DND-41 (cell line): ENCODE results near the gene KCNAB1.

Experiments
- ATAC-seq: fragments of 200-7000 bp; cut with Tn5 transposase; 3 replicates; pipeline ENCODE4 v1.9.1; 2021; ENCODE audit warnings: low read depth; ENCODE audit not compliant: insufficient read depth
- DNase-seq: peaks from one replicate; pipeline ENCODE4 v3.0.0-alpha.2; 2020
- H2AFZ ChIP-seq: 2 replicates; pipeline ENCODE4 v1.6.0; 2012; ENCODE audit warnings: low read depth, low read length
- H3K27ac ChIP-seq: 2 replicates; pipeline ENCODE4 v1.5.1; 2012; ENCODE audit warnings: low read length, inconsistent platforms
- H3K27me3 ChIP-seq: fragments of 200-600 bp; sonication (generic); 2 replicates; pipeline ENCODE4 v1.6.0; 2012; ENCODE audit warnings: low read length, mild to moderate bottlenecking, inconsistent platforms; ENCODE audit not compliant: insufficient read depth, poor library complexity
- H3K36me3 ChIP-seq: 2 replicates; pipeline ENCODE4 v1.5.1; 2012; ENCODE audit warnings: low read length, inconsistent platforms; ENCODE audit not compliant: insufficient read depth
- H3K4me1 ChIP-seq: 2 replicates; pipeline ENCODE4 v1.5.1; 2012; ENCODE audit warnings: mild to moderate bottlenecking, low read length; ENCODE audit not compliant: insufficient read depth
- H3K4me2 ChIP-seq: 2 replicates; pipeline ENCODE4 v1.6.0; 2012; ENCODE audit warnings: mild to moderate bottlenecking, moderate library complexity, low read length, inconsistent platforms; ENCODE audit not compliant: insufficient read depth
- H3K4me3 ChIP-seq, 2 experiments: fragments of 200-600 bp in 1 of 2; shearing (Covaris generic) in 1 of 2; 2 replicates each; pipeline ENCODE4 v1.5.1; 2012 to 2016; ENCODE audit warnings: inconsistent platforms in 2 of 2, low read length in 2 of 2, mild to moderate bottlenecking in 2 of 2, low read depth in 1 of 2, moderate library complexity in 1 of 2
- H3K79me2 ChIP-seq: 2 replicates; pipeline ENCODE4 v1.6.0; 2012; ENCODE audit warnings: low read length, inconsistent platforms; ENCODE audit not compliant: insufficient read depth
- H3K9ac ChIP-seq: 2 replicates; pipeline ENCODE4 v1.6.0; 2012; ENCODE audit warnings: low read depth, mild to moderate bottlenecking, inconsistent platforms, low read length, moderate library complexity
- H3K9me3 ChIP-seq: 2 replicates; pipeline ENCODE4 v1.5.1; 2012; ENCODE audit warnings: low read length, moderate library complexity, mild to moderate bottlenecking, inconsistent platforms; ENCODE audit not compliant: insufficient read depth, severe bottlenecking
- H4K20me1 ChIP-seq: 2 replicates; pipeline ENCODE4 v1.6.0; 2012; ENCODE audit warnings: low read length; ENCODE audit not compliant: insufficient read depth
- EZH2 ChIP-seq: IDR thresholded peaks from 3 replicates; pipeline ENCODE4 v1.6.1; 2012; ENCODE audit warnings: borderline replicate concordance, low read depth, mild to moderate bottlenecking, moderate library complexity, low read length, inconsistent platforms; ENCODE audit not compliant: severe bottlenecking
- TF ChIP-seq, protein P1 (sequence below): IDR thresholded peaks from 2 replicates; pipeline ENCODE4 v1.5.1; 2012; ENCODE audit warnings: borderline replicate concordance, low read length, moderate library complexity, mild to moderate bottlenecking; ENCODE audit not compliant: poor library complexity, severe bottlenecking; ENCODE audit errors: extremely low read depth

KCNAB1 gene

DNA sequence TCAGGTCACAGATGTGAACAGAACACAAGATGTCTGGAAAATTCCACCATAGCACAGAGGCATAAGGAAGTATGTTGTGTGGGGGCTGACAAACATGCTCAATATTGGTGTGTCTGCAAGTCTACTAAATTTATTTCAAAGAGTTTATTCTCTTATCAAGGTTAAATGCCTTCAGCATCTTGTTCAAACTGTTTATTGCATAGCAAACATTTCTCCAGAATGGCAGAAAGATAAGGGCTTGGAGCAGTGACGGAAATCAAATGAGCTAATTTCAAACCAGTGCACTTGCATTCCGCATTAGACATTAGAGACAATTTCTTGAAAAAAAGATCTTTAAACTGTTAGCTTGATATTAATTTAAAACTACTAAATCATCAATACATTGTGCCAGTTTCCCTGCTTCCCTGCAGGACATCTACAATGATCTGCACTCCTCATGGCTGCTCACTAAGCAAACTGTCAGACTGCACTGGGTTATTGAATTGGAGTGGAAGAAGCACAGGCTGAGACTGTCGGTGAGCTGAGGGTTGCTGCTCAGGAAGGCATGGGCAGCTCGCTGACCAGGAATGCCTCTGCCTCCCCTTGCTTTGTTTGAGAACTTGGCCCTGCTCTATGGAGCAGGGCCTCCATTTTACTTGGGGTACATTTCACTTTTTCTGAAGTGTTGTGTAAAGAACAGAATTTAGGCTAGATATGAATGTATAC, 89.4 kb downstream of the KCNAB1 start:
- Histone ChIP-seq H2AFZ (no peak overlapping the region), H4K20me1 (no peaks in the 10 kb centered on the region), H3K27ac (no peak overlapping the region), H3K36me3 (no peaks in the 10 kb centered on the region), H3K4me2 (no peak overlapping the region), H3K9me3 (no peaks in the 10 kb centered on the region), H3K4me3 (no peak overlapping the region), H3K79me2 (no peaks in the 10 kb centered on the region), H3K27me3 (peaks cover 6% of the 10 kb centered on the region), H3K9ac (no peak overlapping the region), H3K4me1 (no peaks in the 10 kb centered on the region)
- DNase-seq (no peak), ATAC-seq (no peak)
- TF ChIP-seq, protein P1, sequence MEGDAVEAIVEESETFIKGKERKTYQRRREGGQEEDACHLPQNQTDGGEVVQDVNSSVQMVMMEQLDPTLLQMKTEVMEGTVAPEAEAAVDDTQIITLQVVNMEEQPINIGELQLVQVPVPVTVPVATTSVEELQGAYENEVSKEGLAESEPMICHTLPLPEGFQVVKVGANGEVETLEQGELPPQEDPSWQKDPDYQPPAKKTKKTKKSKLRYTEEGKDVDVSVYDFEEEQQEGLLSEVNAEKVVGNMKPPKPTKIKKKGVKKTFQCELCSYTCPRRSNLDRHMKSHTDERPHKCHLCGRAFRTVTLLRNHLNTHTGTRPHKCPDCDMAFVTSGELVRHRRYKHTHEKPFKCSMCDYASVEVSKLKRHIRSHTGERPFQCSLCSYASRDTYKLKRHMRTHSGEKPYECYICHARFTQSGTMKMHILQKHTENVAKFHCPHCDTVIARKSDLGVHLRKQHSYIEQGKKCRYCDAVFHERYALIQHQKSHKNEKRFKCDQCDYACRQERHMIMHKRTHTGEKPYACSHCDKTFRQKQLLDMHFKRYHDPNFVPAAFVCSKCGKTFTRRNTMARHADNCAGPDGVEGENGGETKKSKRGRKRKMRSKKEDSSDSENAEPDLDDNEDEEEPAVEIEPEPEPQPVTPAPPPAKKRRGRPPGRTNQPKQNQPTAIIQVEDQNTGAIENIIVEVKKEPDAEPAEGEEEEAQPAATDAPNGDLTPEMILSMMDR, result no peak
- no peak for TF ChIP-seq EZH2

DNA sequence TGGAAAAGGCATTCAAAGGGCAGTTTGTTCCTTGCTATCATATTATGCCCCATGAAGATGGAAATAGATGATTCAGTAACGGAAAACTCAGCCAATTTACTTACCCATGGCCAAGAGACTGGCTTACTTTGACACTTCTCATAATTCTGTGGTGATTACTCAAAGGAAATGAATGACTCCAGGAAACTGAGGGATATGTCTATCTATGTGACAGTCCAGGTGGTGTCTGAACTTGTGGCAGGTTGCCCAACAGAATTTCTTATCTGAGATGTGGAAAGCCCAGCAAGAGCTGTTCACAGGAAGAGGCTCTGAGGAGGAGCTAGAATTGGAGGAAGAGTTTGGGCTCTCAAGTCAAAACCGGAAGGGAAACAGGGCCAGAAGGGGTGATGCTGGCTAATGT, 91.2 kb downstream of the KCNAB1 start:
- no peak overlapping the region for H2AFZ ChIP-seq
- no peak overlapping the region for H3K27ac ChIP-seq
- H3K4me1 ChIP-seq, result no peaks in the 10 kb centered on the region
- no peak overlapping the region for H3K9ac ChIP-seq
- no peak for DNase-seq
- 0 out of 3 replicates have a peak, but pooled peaks have one; percentile 27 for ATAC-seq
- no peaks in the 10 kb centered on the region for H3K36me3 ChIP-seq
- TF ChIP-seq, protein P1, result no peak
- TF ChIP-seq EZH2, result no peak
- H4K20me1 ChIP-seq, result no peaks in the 10 kb centered on the region
- peaks cover 9% of the 10 kb centered on the region for H3K27me3 ChIP-seq
- no peaks in the 10 kb centered on the region for H3K79me2 ChIP-seq
- no peaks in the 10 kb centered on the region for H3K9me3 ChIP-seq
- no peak overlapping the region for H3K4me3 ChIP-seq
- no peak overlapping the region for H3K4me2 ChIP-seq

DNA sequence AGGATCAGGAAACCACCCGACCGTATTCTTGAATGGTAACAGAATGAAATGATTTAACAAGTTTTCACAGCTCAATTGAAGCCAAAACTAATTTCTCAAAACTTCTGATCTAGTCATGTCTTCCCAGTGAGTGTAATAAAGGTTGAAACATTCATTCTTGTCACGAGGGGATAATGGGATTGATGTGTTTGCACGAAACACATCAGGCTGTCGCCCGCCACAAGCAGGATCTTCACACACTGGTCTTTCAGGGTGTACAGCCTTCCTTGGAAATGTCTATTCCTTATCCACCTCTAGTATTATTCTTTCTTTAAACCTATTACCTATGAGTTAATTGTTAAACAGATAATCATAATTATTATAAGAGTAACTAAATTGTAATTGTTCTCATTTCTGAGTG, 94.3 kb downstream of the KCNAB1 start:
- H3K27ac ChIP-seq, result no peak overlapping the region
- H3K79me2 ChIP-seq, result no peaks in the 10 kb centered on the region
- no peaks in the 10 kb centered on the region for H3K36me3 ChIP-seq
- H3K27me3 ChIP-seq, result peaks cover 5% of the 10 kb centered on the region
- H3K9ac ChIP-seq, result no peak overlapping the region
- no peak for TF ChIP-seq EZH2
- TF ChIP-seq, protein P1, result no peak
- no peaks in the 10 kb centered on the region for H4K20me1 ChIP-seq
- H3K4me3 ChIP-seq, result no peak overlapping the region
- H2AFZ ChIP-seq, result no peak overlapping the region
- DNase-seq (no peak), ATAC-seq (no peak)
- H3K4me1 ChIP-seq, result no peaks in the 10 kb centered on the region
- no peaks in the 10 kb centered on the region for H3K9me3 ChIP-seq
- H3K4me2 ChIP-seq, result no peak overlapping the region
